Neural progenitor cell (in vitro differentiated cells): ENCODE measurements around the gene TRABD2B. TPM values are rescaled to one million over a fixed set of nuclear protein-coding genes. Genes with fewer than 3 reads are reported as not detected.

Source experiments
- DNase-seq: peaks from one replicate; pipeline ENCODE4 v3.0.0-alpha.2; 2016; ENCODE audit warnings: low spot score
- H2AFZ ChIP-seq: fragments of 200-600 bp; sonication (generic); replicated peaks from 2 replicates; pipeline ENCODE4 v1.6.1; 2016; ENCODE audit warnings: antibody characterized with exemption
- H3F3A ChIP-seq: fragments of 200-600 bp; sonication (generic); 2 replicates; pipeline ENCODE4 v1.6.1; 2016; ENCODE audit warnings: antibody characterized with exemption, low read depth
- H3K27ac ChIP-seq: fragments of 200-600 bp; sonication (generic); 2 replicates; pipeline ENCODE4 v1.5.1; 2016; ENCODE audit warnings: mild to moderate bottlenecking
- H3K27me3 ChIP-seq: fragments of 200-600 bp; sonication (generic); 2 replicates; pipeline ENCODE4 v1.6.1; 2016; ENCODE audit warnings: mild to moderate bottlenecking, moderate library complexity
- H3K36me3 ChIP-seq: fragments of 200-600 bp; sonication (generic); 2 replicates; pipeline ENCODE4 v1.5.1; 2016
- H3K4me1 ChIP-seq: fragments of 200-600 bp; sonication (generic); 2 replicates; pipeline ENCODE4 v1.6.1; 2016; ENCODE audit warnings: mixed run types
- H3K4me2 ChIP-seq: fragments of 200-600 bp; sonication (generic); 2 replicates; pipeline ENCODE4 v1.6.1; 2016
- H3K4me3 ChIP-seq: fragments of 200-600 bp; sonication (generic); 2 replicates; pipeline ENCODE4 v1.5.1; 2016
- H3K79me2 ChIP-seq: fragments of 200-600 bp; sonication (generic); 2 replicates; pipeline ENCODE4 v1.6.1; 2016; ENCODE audit warnings: low read depth
- H3K9ac ChIP-seq: fragments of 200-600 bp; sonication (generic); 2 replicates; pipeline ENCODE4 v1.6.1; 2016
- H3K9me3 ChIP-seq: fragments of 200-600 bp; sonication (generic); 2 replicates; pipeline ENCODE4 v1.5.1; 2016; ENCODE audit warnings: low read depth
- H4K20me1 ChIP-seq: fragments of 200-600 bp; sonication (generic); 2 replicates; pipeline ENCODE4 v1.6.1; 2016; ENCODE audit warnings: low read depth
- H3K27ac Mint-ChIP-seq: 3 replicates; pipeline ENCODE4 v1.8.0; 2021; ENCODE audit warnings: mixed read lengths
- H3K27me3 Mint-ChIP-seq: 2 replicates; pipeline ENCODE4 v1.8.0; 2022; ENCODE audit warnings: low read depth, mild to moderate bottlenecking, inconsistent platforms, moderate library complexity, mixed read lengths; ENCODE audit not compliant: insufficient read depth
- H3K36me3 Mint-ChIP-seq: 3 replicates; pipeline ENCODE4 v1.8.0; 2021; ENCODE audit warnings: mixed read lengths
- H3K4me1 Mint-ChIP-seq: 3 replicates; pipeline ENCODE4 v1.8.0; 2021; ENCODE audit warnings: mixed read lengths
- H3K4me3 Mint-ChIP-seq: 3 replicates; pipeline ENCODE4 v1.8.0; 2021; ENCODE audit warnings: mild to moderate bottlenecking, moderate library complexity, mixed read lengths
- H3K9me3 Mint-ChIP-seq: 3 replicates; pipeline ENCODE4 v1.8.0; 2020; ENCODE audit warnings: mixed read lengths
- EZH2 ChIP-seq: fragments of 200-600 bp; sonication (generic); IDR thresholded peaks from 2 replicates; pipeline ENCODE4 v1.6.1; 2017; ENCODE audit warnings: antibody characterized with exemption, mild to moderate bottlenecking, moderate library complexity
- EZH2phosphoT487 ChIP-seq: fragments of 200-600 bp; sonication (generic); IDR thresholded peaks from 2 replicates; pipeline ENCODE4 v1.6.1; 2017; ENCODE audit warnings: antibody characterized with exemption
- total RNA-seq: library from RNA; depleted of rRNA; stranded (reverse); fragments of >200 nt; gene quantifications from 2 replicates; pipeline ENCODE4 v1.2.3, GENCODE V29; 2015; ENCODE audit warnings: low replicate concordance
- TF ChIP-seq, protein P1 (sequence below): fragments of 200-600 bp; sonication (generic); IDR thresholded peaks from 2 replicates; pipeline ENCODE4 v1.5.1; 2017; ENCODE audit warnings: antibody characterized with exemption, mild to moderate bottlenecking

TRABD2B gene
- total RNA-seq, 1 donor from 2014 or later = 0.09 TPM

GRCh38 chr1:47931395-47931794, 65.8 kb downstream of the TRABD2B start:
- H3K27me3 Mint-ChIP-seq = peaks cover 9% of the 10 kb centered on the region
- H3K4me3 Mint-ChIP-seq = no peak overlapping the region
- peaks cover 10% of the 10 kb centered on the region for H3K4me1 Mint-ChIP-seq
- H3K9ac ChIP-seq = no peak overlapping the region
- no peaks in the 10 kb centered on the region for H3F3A ChIP-seq
- no peaks in the 10 kb centered on the region for H3K9me3 ChIP-seq
- TF ChIP-seq EZH2phosphoT487 = no peak
- TF ChIP-seq, protein P1, sequence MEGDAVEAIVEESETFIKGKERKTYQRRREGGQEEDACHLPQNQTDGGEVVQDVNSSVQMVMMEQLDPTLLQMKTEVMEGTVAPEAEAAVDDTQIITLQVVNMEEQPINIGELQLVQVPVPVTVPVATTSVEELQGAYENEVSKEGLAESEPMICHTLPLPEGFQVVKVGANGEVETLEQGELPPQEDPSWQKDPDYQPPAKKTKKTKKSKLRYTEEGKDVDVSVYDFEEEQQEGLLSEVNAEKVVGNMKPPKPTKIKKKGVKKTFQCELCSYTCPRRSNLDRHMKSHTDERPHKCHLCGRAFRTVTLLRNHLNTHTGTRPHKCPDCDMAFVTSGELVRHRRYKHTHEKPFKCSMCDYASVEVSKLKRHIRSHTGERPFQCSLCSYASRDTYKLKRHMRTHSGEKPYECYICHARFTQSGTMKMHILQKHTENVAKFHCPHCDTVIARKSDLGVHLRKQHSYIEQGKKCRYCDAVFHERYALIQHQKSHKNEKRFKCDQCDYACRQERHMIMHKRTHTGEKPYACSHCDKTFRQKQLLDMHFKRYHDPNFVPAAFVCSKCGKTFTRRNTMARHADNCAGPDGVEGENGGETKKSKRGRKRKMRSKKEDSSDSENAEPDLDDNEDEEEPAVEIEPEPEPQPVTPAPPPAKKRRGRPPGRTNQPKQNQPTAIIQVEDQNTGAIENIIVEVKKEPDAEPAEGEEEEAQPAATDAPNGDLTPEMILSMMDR = no peak
- no peak for TF ChIP-seq EZH2
- no peak overlapping the region for H3K4me3 ChIP-seq
- H3K36me3 Mint-ChIP-seq = no peaks in the 10 kb centered on the region
- H3K9me3 Mint-ChIP-seq = no peaks in the 10 kb centered on the region
- no peaks in the 10 kb centered on the region for H3K36me3 ChIP-seq
- H4K20me1 ChIP-seq = no peaks in the 10 kb centered on the region
- DNase-seq = no peak
- no peak overlapping the region for H3K4me2 ChIP-seq
- no peaks in the 10 kb centered on the region for H3K4me1 ChIP-seq
- H2AFZ ChIP-seq = no peak overlapping the region
- no peak overlapping the region for H3K27ac ChIP-seq
- H3K27ac Mint-ChIP-seq = no peak overlapping the region
- H3K27me3 ChIP-seq = no peaks in the 10 kb centered on the region
- H3K79me2 ChIP-seq = no peaks in the 10 kb centered on the region

DNA sequence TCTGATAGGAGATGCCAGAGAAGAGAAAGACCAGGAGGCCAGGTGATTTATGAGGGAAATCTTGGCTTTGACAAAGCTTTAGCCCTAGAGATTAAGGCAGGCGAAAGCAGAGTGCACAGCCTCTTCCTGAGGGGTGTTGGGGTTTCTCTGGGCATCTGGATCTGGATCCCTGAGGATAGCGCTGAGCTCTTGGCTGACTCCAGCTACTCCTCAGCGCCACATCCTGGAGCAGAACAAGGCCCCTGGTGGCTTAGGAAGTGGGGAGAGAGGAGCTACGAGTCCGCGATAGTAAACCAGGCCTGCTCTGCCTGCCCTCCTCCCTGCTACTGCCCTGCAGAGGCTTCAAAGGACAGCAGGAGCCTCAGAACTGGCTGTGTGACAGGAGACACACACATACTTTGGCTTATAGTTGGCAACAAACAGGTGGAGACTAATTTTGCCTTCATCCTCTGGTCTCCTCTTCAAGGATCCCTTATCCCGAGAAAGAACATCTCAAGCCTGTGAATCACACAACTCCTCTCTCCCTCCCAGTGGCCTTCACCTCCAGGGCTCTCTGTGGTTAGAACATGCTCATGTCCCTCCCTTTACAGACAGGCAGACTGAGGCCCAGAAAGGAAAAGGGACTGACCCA, 66.9 kb downstream of the TRABD2B start:
- Histone ChIP-seq H3K27ac (no peak overlapping the region), H3K9me3 (no peaks in the 10 kb centered on the region), H3K4me1 (peaks cover 3% of the 10 kb centered on the region), H3K9ac (no peak overlapping the region), H3K4me3 (no peak overlapping the region), H4K20me1 (no peaks in the 10 kb centered on the region), H3K27me3 (no peaks in the 10 kb centered on the region), H3K79me2 (no peaks in the 10 kb centered on the region), H2AFZ (no peak overlapping the region), H3K4me2 (no peak overlapping the region), H3K36me3 (no peaks in the 10 kb centered on the region), H3F3A (no peaks in the 10 kb centered on the region)
- H3K4me3 Mint-ChIP-seq = no peak overlapping the region
- no peak for DNase-seq
- TF ChIP-seq EZH2phosphoT487 (no peak), EZH2 (no peak)
- TF ChIP-seq, protein P1 = no peak
- H3K9me3 Mint-ChIP-seq = no peaks in the 10 kb centered on the region
- H3K27ac Mint-ChIP-seq = no peak overlapping the region
- no peaks in the 10 kb centered on the region for H3K36me3 Mint-ChIP-seq
- peaks cover 9% of the 10 kb centered on the region for H3K27me3 Mint-ChIP-seq
- peaks cover 14% of the 10 kb centered on the region for H3K4me1 Mint-ChIP-seq

- Mint-ChIP-seq H3K9me3 (no peaks in the 10 kb centered on the region), H3K4me3 (no peak overlapping the region), H3K4me1 (peaks cover 20% of the 10 kb centered on the region), H3K27ac (no peak overlapping the region), H3K36me3 (peaks cover 6% of the 10 kb centered on the region), H3K27me3 (peaks cover 9% of the 10 kb centered on the region)
- Histone ChIP-seq H3K27me3 (no peaks in the 10 kb centered on the region), H3F3A (no peaks in the 10 kb centered on the region), H3K36me3 (no peaks in the 10 kb centered on the region), H3K9me3 (no peaks in the 10 kb centered on the region), H3K4me1 (peaks cover 12% of the 10 kb centered on the region), H2AFZ (no peak overlapping the region), H3K79me2 (no peaks in the 10 kb centered on the region), H3K9ac (no peak overlapping the region), H4K20me1 (no peaks in the 10 kb centered on the region), H3K27ac (no peak overlapping the region), H3K4me2 (no peak overlapping the region), H3K4me3 (no peak overlapping the region)
- TF ChIP-seq, protein P1 = no peak
- TF ChIP-seq EZH2phosphoT487 = no peak
- no peak for TF ChIP-seq EZH2
- DNase-seq = no peak
Observed at GRCh38 chr1:47927165-47927564, 70.0 kb downstream of the TRABD2B start.
